ENCODE data around the gene THY1.

Gene THY1

DNA sequence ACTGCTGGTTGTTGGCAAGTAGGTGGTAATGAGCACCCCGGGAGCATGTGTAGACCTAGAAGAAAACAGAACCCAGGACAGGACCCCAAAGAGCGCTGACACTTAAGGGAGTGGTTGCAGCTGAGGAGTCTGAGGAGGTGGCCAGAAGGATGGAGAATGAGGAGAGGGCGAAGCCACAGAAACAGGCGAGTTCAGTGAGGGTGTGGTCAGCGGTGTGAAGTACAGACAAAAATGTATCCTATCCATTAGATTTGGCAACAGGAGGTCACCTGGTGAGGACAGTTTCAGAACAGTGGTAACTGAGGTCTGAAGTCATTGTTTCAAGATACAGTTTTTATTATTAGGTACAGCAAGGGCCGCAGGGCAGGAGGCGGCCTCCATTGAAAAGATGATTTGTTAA lies 8.6 kb upstream of the THY1 start:
- TF ChIP-seq, protein P1, sequence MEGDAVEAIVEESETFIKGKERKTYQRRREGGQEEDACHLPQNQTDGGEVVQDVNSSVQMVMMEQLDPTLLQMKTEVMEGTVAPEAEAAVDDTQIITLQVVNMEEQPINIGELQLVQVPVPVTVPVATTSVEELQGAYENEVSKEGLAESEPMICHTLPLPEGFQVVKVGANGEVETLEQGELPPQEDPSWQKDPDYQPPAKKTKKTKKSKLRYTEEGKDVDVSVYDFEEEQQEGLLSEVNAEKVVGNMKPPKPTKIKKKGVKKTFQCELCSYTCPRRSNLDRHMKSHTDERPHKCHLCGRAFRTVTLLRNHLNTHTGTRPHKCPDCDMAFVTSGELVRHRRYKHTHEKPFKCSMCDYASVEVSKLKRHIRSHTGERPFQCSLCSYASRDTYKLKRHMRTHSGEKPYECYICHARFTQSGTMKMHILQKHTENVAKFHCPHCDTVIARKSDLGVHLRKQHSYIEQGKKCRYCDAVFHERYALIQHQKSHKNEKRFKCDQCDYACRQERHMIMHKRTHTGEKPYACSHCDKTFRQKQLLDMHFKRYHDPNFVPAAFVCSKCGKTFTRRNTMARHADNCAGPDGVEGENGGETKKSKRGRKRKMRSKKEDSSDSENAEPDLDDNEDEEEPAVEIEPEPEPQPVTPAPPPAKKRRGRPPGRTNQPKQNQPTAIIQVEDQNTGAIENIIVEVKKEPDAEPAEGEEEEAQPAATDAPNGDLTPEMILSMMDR (IDR thresholded peaks at IDR 0.05; ENCODE audit: insufficient read depth, low read length, missing control alignments), result no peak
- ChIA-PET POLR2A (interaction anchor here (1.4 to 2.4 kb wide), 2 partner anchors 8 to 14 kb away, joined by 20 to 38 read pairs; partner anchors contain the start of gene THY1), CTCF (interaction anchor here (1.0 to 4.0 kb wide), 4 partner anchors 16 to 94 kb away, joined by 3 to 18 read pairs (median 14); no protein-coding TSS in a partner anchor)
- H3K4me3 ChIP-seq (ENCODE audit: low read depth, low read length), result no peak overlapping the region
- DNase-seq (ENCODE audit: low read depth, low spot score), result no peak

DNA sequence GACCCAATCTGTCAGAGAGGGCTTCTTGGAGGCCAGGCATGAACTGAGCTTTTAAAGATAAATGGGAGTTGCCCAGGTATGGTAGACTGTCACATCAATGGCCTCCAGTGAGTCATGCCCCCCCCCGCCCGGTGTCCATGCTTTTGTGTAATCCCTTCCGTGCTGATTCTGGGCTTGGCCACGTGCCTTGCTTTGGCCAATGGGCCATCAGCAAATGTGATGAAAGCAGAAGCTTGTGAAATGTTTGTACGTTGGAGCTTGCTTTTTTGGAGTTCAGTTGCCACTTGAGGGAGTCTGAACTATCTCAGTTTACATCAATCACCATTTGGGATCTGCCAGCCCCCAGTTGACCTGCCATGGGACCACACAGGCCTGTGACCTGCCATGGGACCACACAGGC lies 4.3 kb upstream of the THY1 start:
- TF ChIP-seq, protein P1 (IDR thresholded peaks at IDR 0.05; ENCODE audit: insufficient read depth, low read length, missing control alignments), result no peak
- no peak for DNase-seq (ENCODE audit: low read depth, low spot score)
- POLR2A ChIA-PET, result no interaction called here

DNA sequence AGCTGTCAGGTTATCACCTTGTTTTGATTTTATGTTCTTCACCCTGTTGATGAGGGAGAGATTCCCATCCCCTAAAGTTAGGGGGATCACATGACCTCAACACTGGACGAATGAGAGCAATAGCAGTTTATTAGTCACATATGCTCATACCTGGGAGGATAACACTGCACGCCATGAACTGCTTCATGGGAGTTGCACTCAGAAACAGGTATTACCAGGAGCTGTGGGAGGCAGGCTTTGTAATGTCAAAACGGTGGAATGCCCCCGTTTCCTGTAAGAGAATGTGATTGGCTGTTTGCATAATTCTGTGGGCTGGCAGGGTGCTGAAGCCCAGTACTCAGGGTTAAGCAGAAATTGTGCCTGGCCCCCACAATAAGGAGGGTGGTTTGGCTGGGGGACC lies 3.2 kb upstream of the THY1 start:
- no peak for DNase-seq (ENCODE audit: low read depth, low spot score)
- ChIA-PET CTCF (interaction anchor here (0.9 to 1.7 kb wide), 5 partner anchors 11 to 89 kb away, joined by 3 to 5 read pairs (median 4); no protein-coding TSS in a partner anchor), POLR2A (no interaction called here)
- no peak overlapping the region for H3K4me3 ChIP-seq (ENCODE audit: low read depth, low read length)
- TF ChIP-seq, protein P1 (IDR thresholded peaks at IDR 0.05; ENCODE audit: insufficient read depth, low read length, missing control alignments), result no peak

More for the DNA sequence above, 4.3 kb upstream of the THY1 start:
- CTCF ChIA-PET, result interaction anchor here (1.2 to 1.7 kb wide), 4 partner anchors 51 to 104 kb away, joined by 3 to 5 read pairs (median 4); no protein-coding TSS in a partner anchor
- no peak overlapping the region for H3K4me3 ChIP-seq (ENCODE audit: low read depth, low read length)

DNA sequence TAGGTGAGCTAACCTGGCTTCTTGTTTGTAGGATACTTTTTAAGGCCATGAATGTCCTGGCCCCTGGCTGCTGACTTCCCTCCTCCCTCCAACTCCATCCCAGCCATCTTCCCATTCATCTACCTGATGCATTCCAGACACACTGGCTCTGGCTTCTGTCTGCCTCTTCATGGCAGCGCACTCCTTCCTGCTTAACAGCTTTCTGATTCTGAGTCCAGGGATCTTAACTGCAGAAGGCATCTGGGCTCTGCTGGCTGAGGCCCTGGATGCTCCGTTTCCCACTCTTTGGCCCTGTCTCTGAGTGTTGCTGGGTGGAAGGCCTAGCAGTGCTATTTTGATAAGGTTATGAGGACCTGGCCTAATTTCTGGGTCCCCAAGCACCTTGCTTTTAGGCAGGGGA lies 1.8 kb upstream of the THY1 start:
- ChIA-PET POLR2A (interaction anchor here (3.1 kb wide), 1 partner anchor 8 kb away, joined by 38 read pairs; no protein-coding TSS in a partner anchor), CTCF (interaction anchor here (1.1 to 11.6 kb wide), 5 partner anchors 10 to 103 kb away, joined by 3 to 103 read pairs (median 5); no protein-coding TSS in a partner anchor)
- TF ChIP-seq, protein P1 (IDR thresholded peaks at IDR 0.05; ENCODE audit: insufficient read depth, low read length, missing control alignments), result no peak
- H3K4me3 ChIP-seq (ENCODE audit: low read depth, low read length), result no peak overlapping the region
- no peak for DNase-seq (ENCODE audit: low read depth, low spot score)

DNA sequence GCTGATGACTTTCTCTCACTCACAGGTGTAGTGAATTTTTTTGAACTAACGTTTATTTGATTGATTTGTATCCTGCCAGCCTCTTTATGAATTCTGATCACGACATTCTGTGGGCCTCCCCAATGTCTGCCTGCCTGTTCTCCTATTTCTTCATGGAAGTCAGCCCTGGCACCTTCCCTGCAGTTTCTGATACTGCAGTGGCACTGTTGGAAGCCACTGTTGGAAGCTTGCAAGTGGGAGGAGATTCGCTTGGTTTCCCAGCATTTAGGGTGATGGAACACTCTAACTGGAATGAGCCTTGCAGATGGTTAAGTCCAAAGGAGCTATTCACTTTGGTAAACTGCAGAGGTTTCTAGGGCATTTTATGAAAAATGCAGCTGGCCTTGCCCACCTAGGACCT lies 1.3 kb upstream of the THY1 start:
- CTCF ChIA-PET, result interaction anchor here (1.0 to 11.6 kb wide), 6 partner anchors 10 to 103 kb away, joined by 3 to 103 read pairs (median 6); partner anchors contain the start of gene C1QTNF5
- no peak for DNase-seq (ENCODE audit: low read depth, low spot score)
- POLR2A ChIA-PET, result interaction anchor here (3.1 kb wide), 1 partner anchor 8 kb away, joined by 38 read pairs; no protein-coding TSS in a partner anchor
- TF ChIP-seq, protein P1 (IDR thresholded peaks at IDR 0.05; ENCODE audit: insufficient read depth, low read length, missing control alignments), result no peak
- no peak overlapping the region for H3K4me3 ChIP-seq (ENCODE audit: low read depth, low read length)

DNA sequence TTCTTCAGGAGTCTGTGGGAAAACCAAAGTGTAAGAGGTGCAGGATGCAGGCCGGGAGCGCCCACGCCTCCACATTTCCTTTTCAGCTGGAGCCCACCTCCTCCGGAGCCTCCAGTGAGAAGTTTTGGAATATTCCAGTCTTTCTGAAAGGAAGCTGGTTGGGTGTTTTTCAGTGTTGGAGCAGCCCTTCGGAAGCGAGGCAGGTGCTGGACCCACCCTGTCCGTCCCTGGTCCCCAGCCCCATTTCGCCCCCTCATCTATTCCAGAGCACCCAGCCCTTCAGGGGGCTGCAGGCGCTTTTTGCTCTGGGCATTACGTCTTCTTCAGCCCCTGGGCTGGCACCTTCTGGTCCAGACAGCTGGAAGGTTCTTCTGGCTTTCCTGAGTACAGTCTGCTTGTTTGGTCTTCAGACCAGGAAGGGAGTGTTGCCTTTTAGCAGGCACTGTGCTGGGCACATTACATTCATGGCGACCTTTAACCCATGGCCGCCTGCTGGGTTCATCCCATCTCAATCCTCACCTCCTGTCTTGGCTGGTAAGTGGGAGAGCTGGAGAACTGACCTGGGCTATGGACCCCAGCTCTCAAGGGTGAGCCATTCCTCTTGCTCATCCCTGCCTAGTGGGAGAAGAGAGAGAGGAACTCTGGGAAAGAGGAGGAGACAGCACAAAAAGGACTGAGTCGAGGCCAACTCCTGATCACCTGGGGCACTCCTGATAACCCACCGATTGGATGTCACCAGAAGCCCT lies 710 bp upstream of the THY1 start:
- no peak for DNase-seq (ENCODE audit: low read depth, low spot score)
- TF ChIP-seq, protein P1 (IDR thresholded peaks at IDR 0.05; ENCODE audit: insufficient read depth, low read length, missing control alignments), result no peak
- ChIA-PET CTCF (interaction anchor here (1.0 to 11.6 kb wide), 9 partner anchors 9 to 102 kb away, joined by 3 to 103 read pairs (median 5); partner anchors contain the start of gene C1QTNF5), POLR2A (interaction anchor here (0.8 to 3.1 kb wide), 8 partner anchors 9 to 86 kb away, joined by 4 to 38 read pairs (median 8); no protein-coding TSS in a partner anchor)
- peak overlapping the region; percentile 91 for H3K4me3 ChIP-seq (ENCODE audit: low read depth, low read length)
